Astrocyte of the spinal cord (primary cell): ENCODE measurements around the gene EIF1.

ENCODE experiments used
- DNase-seq: peaks from one replicate; pipeline ENCODE4 v3.0.0; 2011; ENCODE audit warnings: low read depth, low spot score
- H3K4me3 ChIP-seq: 2 replicates; pipeline ENCODE4 v1.5.1; 2011; ENCODE audit warnings: low read depth, mild to moderate bottlenecking, low read length, moderate library complexity
- in situ Hi-C: cut with HindIII; loops from 2 replicates; pipeline ENCODE4 v1.10.0; 2017; ENCODE audit warnings: low sequenced_read_pairs
- TF ChIP-seq, protein P1 (sequence below): IDR thresholded peaks from 2 replicates; pipeline ENCODE4 v1.5.1; 2012; ENCODE audit warnings: low read depth, mild to moderate bottlenecking, low read length, inconsistent platforms

The EIF1 gene

DNA sequence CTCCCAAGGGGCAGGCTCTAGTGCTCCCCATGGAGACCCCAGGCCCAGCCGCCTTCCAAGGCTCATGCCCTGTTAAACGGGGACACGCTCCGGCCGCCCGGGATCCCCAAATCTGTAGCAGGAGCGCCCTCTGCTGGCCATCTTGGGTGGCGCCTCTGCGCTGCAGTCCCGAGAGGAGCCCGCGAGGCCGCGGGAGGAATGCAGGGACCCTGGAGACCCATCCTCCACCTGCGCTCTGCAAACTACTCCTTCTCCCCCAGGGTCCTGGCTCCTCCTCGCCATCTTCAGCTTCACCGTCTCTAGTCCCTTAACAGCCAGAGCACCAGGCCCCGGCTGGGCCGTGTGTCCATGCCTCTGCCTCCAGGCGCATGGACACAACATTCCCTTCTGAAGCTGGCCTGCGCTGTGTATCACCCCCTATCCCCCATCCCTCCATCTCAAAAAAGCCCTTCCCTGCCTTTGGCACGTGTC lies 40.7 kb upstream of the EIF1 start:
- DNase-seq: peak; percentile 62
- TF ChIP-seq, protein P1, sequence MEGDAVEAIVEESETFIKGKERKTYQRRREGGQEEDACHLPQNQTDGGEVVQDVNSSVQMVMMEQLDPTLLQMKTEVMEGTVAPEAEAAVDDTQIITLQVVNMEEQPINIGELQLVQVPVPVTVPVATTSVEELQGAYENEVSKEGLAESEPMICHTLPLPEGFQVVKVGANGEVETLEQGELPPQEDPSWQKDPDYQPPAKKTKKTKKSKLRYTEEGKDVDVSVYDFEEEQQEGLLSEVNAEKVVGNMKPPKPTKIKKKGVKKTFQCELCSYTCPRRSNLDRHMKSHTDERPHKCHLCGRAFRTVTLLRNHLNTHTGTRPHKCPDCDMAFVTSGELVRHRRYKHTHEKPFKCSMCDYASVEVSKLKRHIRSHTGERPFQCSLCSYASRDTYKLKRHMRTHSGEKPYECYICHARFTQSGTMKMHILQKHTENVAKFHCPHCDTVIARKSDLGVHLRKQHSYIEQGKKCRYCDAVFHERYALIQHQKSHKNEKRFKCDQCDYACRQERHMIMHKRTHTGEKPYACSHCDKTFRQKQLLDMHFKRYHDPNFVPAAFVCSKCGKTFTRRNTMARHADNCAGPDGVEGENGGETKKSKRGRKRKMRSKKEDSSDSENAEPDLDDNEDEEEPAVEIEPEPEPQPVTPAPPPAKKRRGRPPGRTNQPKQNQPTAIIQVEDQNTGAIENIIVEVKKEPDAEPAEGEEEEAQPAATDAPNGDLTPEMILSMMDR: peak; percentile 90
- in situ Hi-C loops: no loop called here
- H3K4me3 ChIP-seq: peak overlapping the region; percentile 36

DNA sequence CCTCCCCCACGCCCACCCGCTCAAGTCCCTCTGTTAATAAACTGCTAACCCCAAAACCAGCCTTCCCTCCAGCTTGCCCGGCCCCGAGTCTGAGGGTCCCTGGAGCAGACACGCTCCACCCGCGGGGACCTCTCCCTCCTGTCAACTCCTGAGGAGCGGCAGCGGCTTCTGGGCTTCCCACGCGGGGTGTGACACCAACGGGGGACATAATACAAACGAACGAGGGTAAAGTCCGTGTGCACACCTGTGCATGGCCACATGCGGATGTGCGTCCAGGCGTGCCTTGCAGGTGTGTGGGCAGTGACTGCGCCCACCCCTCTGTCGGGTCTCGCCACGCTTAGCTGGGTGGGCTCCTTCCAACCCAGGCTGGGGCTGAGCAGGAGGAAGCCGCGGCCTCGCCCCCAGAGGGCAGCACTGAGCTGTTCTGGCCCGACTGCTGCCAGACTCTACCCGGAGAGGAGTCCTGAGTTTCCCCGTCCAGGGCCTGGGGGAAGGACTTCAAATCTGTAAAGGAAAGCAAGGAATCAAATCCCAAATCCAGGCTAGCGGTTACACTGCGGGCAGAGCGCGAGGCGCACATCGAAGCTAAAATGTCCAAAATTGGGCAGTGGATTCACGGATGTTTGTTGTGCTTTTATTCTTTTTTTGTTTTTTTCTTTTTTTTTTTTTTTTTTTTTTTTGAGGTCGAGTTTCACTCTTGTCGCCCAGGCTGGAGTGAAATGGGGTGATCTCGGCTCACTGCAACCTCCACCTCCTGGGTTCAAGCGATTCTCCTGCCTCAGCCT lies 40.1 kb upstream of the EIF1 start:
- TF ChIP-seq, protein P1: peak; percentile 96
- in situ Hi-C loops: no loop called here
- peak; percentile 77 for DNase-seq
- H3K4me3 ChIP-seq: peak overlapping the region; percentile 36

DNA sequence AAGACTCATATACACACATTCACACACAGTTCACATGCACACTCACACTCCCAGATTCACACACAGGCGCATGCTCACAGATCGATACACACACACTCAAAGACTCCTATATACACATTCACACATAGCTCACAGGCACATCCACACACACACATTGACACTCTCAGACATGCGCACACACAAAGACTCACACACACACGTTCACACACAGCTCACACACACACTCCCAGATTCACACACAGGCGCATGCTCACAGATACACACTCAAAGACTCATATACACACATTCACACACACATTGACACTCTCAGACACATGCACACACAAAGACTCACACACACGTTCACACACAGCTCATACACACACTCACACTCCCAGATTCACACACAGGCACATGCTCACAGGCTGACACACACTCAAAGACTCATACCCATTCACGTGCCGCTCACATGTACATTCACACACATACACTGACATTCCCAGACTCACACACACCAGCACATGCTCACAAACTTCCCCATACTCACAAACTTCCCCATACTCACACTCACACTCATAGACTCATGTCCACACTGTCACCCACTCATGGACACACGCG lies 38.7 kb upstream of the EIF1 start:
- DNase-seq: no peak
- no peak overlapping the region for H3K4me3 ChIP-seq
- TF ChIP-seq, protein P1: no peak
- in situ Hi-C loops: no loop called here

DNA sequence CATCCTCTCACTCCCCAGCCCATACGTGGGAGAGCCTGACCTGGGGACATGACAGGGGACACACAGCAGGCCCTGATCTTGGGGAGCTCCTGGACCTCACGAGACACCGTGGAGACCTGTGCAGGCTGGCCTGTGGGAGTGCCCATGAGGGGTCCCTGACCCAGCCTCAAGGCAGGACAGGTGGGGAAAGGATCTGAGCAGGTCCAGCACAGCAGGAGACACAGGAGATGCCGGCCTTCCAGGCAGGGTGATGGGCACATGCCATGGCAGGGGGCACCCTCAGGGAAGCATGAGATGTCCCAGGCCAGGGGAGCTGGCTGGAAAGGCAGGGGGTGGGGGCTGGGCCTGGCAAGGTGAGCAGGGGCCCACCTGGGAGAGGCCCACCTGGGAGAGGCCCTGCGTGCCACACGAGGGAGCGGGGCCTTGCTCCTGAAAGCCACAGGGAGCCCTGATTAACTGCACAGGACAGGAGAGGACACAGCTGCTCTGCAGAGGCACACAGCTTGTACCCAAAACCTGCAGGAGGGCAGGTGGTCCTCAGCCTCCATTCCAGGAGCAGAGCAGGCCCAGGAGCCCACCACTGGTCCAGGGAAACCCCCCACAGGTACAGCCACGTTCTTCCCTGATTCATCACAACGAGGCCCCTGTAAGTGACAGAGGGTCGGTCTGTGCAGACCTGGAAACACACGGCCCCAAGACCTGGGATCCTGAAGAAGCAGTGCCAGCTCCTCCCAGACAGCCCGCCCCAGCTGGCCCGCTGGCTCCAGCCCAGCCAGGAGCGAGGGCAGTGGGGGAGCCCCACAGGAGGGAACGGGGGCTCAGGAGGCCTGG lies 37.7 kb upstream of the EIF1 start:
- in situ Hi-C loops: no loop called here
- H3K4me3 ChIP-seq: no peak overlapping the region
- DNase-seq: no peak
- TF ChIP-seq, protein P1: no peak

DNA sequence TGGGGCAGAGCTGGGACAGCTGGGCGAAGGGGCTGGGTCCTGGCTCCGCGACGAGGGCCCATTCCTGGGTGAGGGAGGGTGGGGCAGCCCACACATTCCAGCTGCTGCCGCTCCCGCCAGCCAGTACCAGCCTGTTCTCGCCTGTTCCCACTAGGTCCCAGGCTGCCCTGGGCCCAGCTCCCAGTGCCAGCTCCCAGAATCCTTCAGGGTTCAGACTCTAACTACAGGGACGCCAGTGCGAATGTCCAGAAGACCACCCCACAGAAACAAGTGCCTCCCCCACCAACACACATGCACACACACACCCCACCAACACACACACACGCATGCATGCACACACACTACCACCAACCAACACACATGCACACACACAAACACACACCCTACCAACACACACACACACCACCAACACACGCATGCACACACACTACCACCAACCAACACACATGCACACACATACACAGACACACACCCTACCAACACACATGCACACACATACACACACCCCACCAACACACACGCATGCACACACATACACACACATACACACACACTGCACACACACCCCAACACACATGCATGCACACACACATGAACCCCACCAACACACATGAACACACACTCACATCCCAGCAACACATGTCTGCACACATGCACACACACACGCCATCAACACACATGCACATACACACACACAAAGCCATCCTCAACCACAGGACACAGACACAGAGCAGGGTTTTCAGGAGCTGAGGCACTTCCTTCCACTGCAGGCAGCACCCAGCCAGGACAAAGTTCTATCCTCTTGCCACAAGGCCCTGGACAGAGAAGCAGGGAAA lies 36.8 kb upstream of the EIF1 start:
- in situ Hi-C loops: no loop called here
- TF ChIP-seq, protein P1: no peak
- DNase-seq: no peak
- H3K4me3 ChIP-seq: no peak overlapping the region
